Nephron progenitor cell (in vitro differentiated cells): ENCODE data around the gene SSRP1.

Experiments
- DNase-seq: peaks from one replicate; pipeline ENCODE4 v3.0.0; 2021
- H3K27ac Mint-ChIP-seq: 2 replicates; pipeline ENCODE4 v1.8.0; 2021; ENCODE audit warnings: mild to moderate bottlenecking, moderate library complexity, mixed read lengths
- H3K27me3 Mint-ChIP-seq: 2 replicates; pipeline ENCODE4 v1.8.0; 2021; ENCODE audit warnings: mild to moderate bottlenecking, low read depth, mixed read lengths; ENCODE audit not compliant: poor library complexity
- H3K36me3 Mint-ChIP-seq: 2 replicates; pipeline ENCODE4 v1.8.0; 2021; ENCODE audit warnings: low read depth, mixed read lengths
- H3K4me1 Mint-ChIP-seq: 2 replicates; pipeline ENCODE4 v1.8.0; 2021; ENCODE audit warnings: mixed read lengths
- H3K4me3 Mint-ChIP-seq: 2 replicates; pipeline ENCODE4 v1.8.0; 2021; ENCODE audit warnings: mild to moderate bottlenecking, moderate library complexity, mixed read lengths
- H3K9me3 Mint-ChIP-seq: 2 replicates; pipeline ENCODE4 v1.8.0; 2021; ENCODE audit warnings: mild to moderate bottlenecking, moderate library complexity, mixed read lengths
- TF ChIP-seq, protein P1 (sequence below): fragments of 200-600 bp; sonication (generic); IDR thresholded peaks from 2 replicates; pipeline ENCODE4 v1.5.0; 2021; ENCODE audit warnings: antibody characterized with exemption

SSRP1 gene

DNA sequence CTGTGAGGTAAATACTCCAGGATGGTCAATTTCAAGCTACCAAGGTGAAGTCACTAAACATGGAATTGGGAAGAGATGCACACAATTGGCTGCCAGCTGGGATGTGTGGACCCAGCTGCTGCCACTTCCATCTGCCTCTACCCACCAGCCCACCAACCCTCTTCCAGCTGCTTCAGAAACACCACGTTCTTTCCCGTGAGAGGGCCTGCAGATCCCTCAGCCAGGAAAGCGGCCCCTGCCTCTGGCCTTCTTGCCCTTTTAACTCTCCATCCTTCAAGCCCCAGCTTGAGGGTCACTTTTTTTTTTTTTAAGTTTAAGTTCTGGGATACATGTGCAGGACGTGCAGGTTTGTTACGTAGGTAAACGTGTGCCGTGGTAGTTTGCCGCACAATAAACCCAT lies 25.3 kb upstream of the SSRP1 start:
- H3K27ac Mint-ChIP-seq = no peak overlapping the region
- no peak overlapping the region for H3K4me3 Mint-ChIP-seq
- no peak for DNase-seq
- TF ChIP-seq, protein P1, sequence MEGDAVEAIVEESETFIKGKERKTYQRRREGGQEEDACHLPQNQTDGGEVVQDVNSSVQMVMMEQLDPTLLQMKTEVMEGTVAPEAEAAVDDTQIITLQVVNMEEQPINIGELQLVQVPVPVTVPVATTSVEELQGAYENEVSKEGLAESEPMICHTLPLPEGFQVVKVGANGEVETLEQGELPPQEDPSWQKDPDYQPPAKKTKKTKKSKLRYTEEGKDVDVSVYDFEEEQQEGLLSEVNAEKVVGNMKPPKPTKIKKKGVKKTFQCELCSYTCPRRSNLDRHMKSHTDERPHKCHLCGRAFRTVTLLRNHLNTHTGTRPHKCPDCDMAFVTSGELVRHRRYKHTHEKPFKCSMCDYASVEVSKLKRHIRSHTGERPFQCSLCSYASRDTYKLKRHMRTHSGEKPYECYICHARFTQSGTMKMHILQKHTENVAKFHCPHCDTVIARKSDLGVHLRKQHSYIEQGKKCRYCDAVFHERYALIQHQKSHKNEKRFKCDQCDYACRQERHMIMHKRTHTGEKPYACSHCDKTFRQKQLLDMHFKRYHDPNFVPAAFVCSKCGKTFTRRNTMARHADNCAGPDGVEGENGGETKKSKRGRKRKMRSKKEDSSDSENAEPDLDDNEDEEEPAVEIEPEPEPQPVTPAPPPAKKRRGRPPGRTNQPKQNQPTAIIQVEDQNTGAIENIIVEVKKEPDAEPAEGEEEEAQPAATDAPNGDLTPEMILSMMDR = no peak
- H3K9me3 Mint-ChIP-seq = no peaks in the 10 kb centered on the region
- no peaks in the 10 kb centered on the region for H3K36me3 Mint-ChIP-seq
- H3K27me3 Mint-ChIP-seq = peaks cover 21% of the 10 kb centered on the region
- peaks cover 43% of the 10 kb centered on the region for H3K4me1 Mint-ChIP-seq

DNA sequence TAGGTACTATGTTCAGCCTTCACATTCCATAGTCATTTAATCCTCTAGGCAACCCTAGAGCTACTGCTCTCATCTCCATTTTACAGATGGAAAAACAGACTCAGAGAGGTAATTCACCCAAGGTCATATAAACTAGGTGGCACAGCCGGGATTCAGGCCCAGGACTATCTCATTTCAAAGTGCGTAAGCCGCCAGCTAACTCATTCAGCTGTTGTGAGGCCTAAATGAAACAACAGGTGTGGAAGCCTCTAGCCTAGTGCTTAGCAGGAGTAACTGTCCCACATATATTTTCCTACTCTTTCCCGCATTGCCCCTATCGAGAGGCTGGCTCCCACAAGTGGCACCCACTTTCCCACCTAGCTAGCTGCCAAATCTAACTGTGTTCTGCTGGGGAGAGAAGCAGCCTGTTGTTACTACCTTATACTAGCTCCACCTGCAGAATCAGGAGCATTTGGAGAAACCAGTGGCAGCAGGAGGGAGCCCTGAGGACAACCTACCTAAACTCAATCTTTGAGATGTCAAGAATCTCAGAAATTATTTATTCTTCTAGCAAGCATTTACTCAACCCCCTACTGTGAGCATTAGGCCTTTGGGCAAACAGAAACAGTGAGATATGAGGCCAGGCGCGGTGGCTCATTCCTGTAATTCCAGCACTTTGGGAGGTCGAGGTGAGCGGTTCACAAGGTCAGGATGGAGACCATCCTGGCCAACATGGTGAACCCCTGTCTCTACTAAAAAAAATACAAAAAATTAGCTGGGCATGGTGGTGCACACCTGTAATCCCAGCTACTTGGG lies 24.4 kb upstream of the SSRP1 start:
- H3K27me3 Mint-ChIP-seq = peaks cover 15% of the 10 kb centered on the region
- no peak for DNase-seq
- H3K4me3 Mint-ChIP-seq = no peak overlapping the region
- H3K4me1 Mint-ChIP-seq = peaks cover 40% of the 10 kb centered on the region
- no peak overlapping the region for H3K27ac Mint-ChIP-seq
- H3K9me3 Mint-ChIP-seq = no peaks in the 10 kb centered on the region
- TF ChIP-seq, protein P1 = no peak
- no peaks in the 10 kb centered on the region for H3K36me3 Mint-ChIP-seq

- Mint-ChIP-seq H3K27me3 (peaks cover 17% of the 10 kb centered on the region), H3K4me3 (no peak overlapping the region)
Observed at GRCh38 chr11:57359396-57359795, 23.7 kb upstream of the SSRP1 start.

GRCh38 chr11:57358991-57359390 lies 23.3 kb upstream of the SSRP1 start:
- Mint-ChIP-seq H3K27me3 (peaks cover 18% of the 10 kb centered on the region), H3K27ac (no peak overlapping the region), H3K9me3 (no peaks in the 10 kb centered on the region), H3K4me1 (peaks cover 45% of the 10 kb centered on the region), H3K36me3 (no peaks in the 10 kb centered on the region), H3K4me3 (no peak overlapping the region)
- TF ChIP-seq, protein P1 = no peak
- no peak for DNase-seq

More at GRCh38 chr11:57359396-57359795, 23.7 kb upstream of the SSRP1 start:
- no peak for DNase-seq
- Mint-ChIP-seq H3K4me1 (peaks cover 41% of the 10 kb centered on the region), H3K9me3 (no peaks in the 10 kb centered on the region), H3K27ac (peak overlapping the region; percentile 54), H3K36me3 (no peaks in the 10 kb centered on the region)
- TF ChIP-seq, protein P1 = no peak

DNA sequence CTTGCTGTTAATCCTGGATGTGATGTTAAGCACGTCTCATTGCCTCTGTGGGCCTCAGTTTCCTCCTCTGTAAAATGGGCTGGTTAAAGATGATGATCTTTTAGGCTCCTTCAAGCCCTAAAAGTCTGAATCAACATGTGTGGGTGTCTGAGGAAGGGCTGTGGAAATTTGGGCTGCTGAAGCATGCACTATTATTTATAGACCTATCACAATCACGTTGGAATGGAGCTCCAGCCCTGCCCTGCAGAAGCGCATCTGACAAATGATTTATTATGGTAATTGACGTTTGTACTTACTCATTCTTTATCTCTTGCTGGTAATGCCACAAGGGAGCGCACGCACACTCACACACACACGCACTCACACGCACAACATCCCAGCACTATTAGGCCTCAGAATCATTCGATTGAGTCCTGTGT lies 22.9 kb upstream of the SSRP1 start:
- H3K27ac Mint-ChIP-seq = no peak overlapping the region
- H3K4me3 Mint-ChIP-seq = no peak overlapping the region
- peaks cover 49% of the 10 kb centered on the region for H3K4me1 Mint-ChIP-seq
- DNase-seq = no peak
- peaks cover 18% of the 10 kb centered on the region for H3K27me3 Mint-ChIP-seq
- TF ChIP-seq, protein P1 = no peak
- no peaks in the 10 kb centered on the region for H3K36me3 Mint-ChIP-seq
- H3K9me3 Mint-ChIP-seq = no peaks in the 10 kb centered on the region

DNA sequence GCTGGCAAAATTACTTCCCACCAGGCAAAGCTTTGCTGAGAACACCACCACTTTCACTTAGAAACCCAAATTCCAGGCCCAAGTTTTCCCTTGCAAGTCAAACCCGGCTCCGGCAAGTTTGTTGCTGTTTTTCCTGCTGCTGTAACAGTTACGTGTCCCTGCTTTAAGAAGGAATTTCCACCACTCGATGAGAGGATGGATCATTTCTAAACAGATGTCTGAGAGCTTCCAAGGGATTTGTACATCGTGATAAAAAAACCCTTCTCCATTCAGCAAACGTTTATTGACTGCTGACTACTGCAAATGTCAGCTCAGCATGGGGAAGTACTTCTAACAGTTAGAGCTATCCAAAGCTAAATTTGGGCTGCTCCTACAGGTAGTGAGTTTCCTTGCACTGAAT lies 22.2 kb upstream of the SSRP1 start:
- no peaks in the 10 kb centered on the region for H3K36me3 Mint-ChIP-seq
- H3K9me3 Mint-ChIP-seq = no peaks in the 10 kb centered on the region
- DNase-seq = no peak
- no peak overlapping the region for H3K4me3 Mint-ChIP-seq
- H3K27ac Mint-ChIP-seq = no peak overlapping the region
- TF ChIP-seq, protein P1 = no peak
- peaks cover 12% of the 10 kb centered on the region for H3K27me3 Mint-ChIP-seq
- H3K4me1 Mint-ChIP-seq = peaks cover 56% of the 10 kb centered on the region
